OCI-LY3 (cell line): ENCODE data around the gene TMEM130.

Experiments
- H2AFZ ChIP-seq: fragments of 200-600, 300-600 bp; shearing (Covaris generic); 2 replicates; pipeline ENCODE4 v1.6.0; 2014; ENCODE audit warnings: antibody characterized with exemption, low read depth, low read length
- H3K27ac ChIP-seq: fragments of 200-600, 300-600 bp; sonication (generic); 2 replicates; pipeline ENCODE4 v1.5.1; 2014; ENCODE audit warnings: mild to moderate bottlenecking, low read length, moderate library complexity, mixed read lengths
- H3K27me3 ChIP-seq: fragments of 200-600, 300-600 bp; sonication (generic); 2 replicates; pipeline ENCODE4 v1.6.1; 2014; ENCODE audit warnings: low read depth, low read length, mixed read lengths
- H3K36me3 ChIP-seq: fragments of 200-600, 300-600 bp; sonication (generic); replicated peaks from 2 replicates; pipeline ENCODE3; 2014; ENCODE audit warnings: low read depth, low read length, mixed read lengths
- H3K4me1 ChIP-seq: fragments of 300-600, 200-600 bp; sonication (generic); 2 replicates; pipeline ENCODE4 v1.6.1; 2014; ENCODE audit warnings: low read length, mixed read lengths
- H3K4me2 ChIP-seq: fragments of 200-600, 300-600 bp; sonication (generic); 2 replicates; pipeline ENCODE4 v1.6.1; 2014; ENCODE audit warnings: low read length, mixed read lengths
- H3K4me3 ChIP-seq: fragments of 300-600, 200-600 bp; sonication (generic); 2 replicates; pipeline ENCODE4 v1.5.1; 2014; ENCODE audit warnings: antibody characterized with exemption, mild to moderate bottlenecking, low read length, moderate library complexity
- H3K79me2 ChIP-seq: fragments of 300-600, 200-600 bp; shearing (Covaris generic); 2 replicates; pipeline ENCODE4 v1.6.1; 2014; ENCODE audit warnings: mild to moderate bottlenecking, low read length, mixed read lengths
- H3K9ac ChIP-seq: fragments of 300-600, 200-600 bp; shearing (Covaris generic); 2 replicates; pipeline ENCODE4 v1.6.0; 2014; ENCODE audit warnings: mild to moderate bottlenecking, low read length, moderate library complexity
- H3K9me3 ChIP-seq: fragments of 200-600, 300-600 bp; shearing (Covaris generic); 2 replicates; pipeline ENCODE4 v1.6.1; 2014; ENCODE audit warnings: low read length, mixed read lengths; ENCODE audit not compliant: insufficient read depth
- H4K20me1 ChIP-seq: fragments of 200-600, 300-600 bp; sonication (generic); 2 replicates; pipeline ENCODE4 v1.6.1; 2016; ENCODE audit warnings: low read length, mixed read lengths; ENCODE audit not compliant: insufficient read depth
- EZH2phosphoT487 ChIP-seq: fragments of 200-600 bp; shearing (Covaris generic); IDR thresholded peaks from 2 replicates; pipeline ENCODE4 v1.6.1; 2018; ENCODE audit warnings: antibody characterized with exemption, mixed run types, low read depth
- TF ChIP-seq, protein P1 (sequence below): fragments of 200-600, 300-600 bp; sonication (generic); IDR thresholded peaks from 2 replicates; pipeline ENCODE4 v1.5.1; 2014; ENCODE audit warnings: antibody characterized with exemption, low read length, low read depth

TMEM130 gene

DNA sequence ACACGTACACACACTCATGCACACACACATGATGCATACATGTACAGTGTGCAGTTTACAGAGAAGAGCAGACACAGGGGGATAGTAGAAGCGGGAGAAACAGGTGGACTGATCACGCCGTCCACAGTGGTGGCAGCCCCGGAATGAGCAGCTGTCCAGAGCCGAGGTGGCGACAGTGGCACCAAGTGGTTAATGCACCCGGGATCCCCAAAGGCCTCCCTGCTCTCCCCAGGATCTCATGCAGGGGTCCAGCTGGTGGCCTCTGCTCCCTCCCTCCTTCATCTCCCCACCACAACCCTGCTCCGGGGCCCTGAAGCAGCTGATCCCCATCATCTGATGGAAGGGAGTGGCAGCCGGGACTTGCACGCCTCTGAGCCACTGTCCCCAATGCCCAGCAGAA, 29.7 kb downstream of the TMEM130 start:
- H2AFZ ChIP-seq: no peak overlapping the region
- TF ChIP-seq, protein P1, sequence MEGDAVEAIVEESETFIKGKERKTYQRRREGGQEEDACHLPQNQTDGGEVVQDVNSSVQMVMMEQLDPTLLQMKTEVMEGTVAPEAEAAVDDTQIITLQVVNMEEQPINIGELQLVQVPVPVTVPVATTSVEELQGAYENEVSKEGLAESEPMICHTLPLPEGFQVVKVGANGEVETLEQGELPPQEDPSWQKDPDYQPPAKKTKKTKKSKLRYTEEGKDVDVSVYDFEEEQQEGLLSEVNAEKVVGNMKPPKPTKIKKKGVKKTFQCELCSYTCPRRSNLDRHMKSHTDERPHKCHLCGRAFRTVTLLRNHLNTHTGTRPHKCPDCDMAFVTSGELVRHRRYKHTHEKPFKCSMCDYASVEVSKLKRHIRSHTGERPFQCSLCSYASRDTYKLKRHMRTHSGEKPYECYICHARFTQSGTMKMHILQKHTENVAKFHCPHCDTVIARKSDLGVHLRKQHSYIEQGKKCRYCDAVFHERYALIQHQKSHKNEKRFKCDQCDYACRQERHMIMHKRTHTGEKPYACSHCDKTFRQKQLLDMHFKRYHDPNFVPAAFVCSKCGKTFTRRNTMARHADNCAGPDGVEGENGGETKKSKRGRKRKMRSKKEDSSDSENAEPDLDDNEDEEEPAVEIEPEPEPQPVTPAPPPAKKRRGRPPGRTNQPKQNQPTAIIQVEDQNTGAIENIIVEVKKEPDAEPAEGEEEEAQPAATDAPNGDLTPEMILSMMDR: no peak
- TF ChIP-seq EZH2phosphoT487: no peak
- no peak overlapping the region for H3K9ac ChIP-seq
- peaks cover 13% of the 10 kb centered on the region; the same call in 1 of the 2 replicates for H3K27me3 ChIP-seq
- no peak overlapping the region for H3K27ac ChIP-seq
- H3K79me2 ChIP-seq: no peaks in the 10 kb centered on the region
- H3K9me3 ChIP-seq: no peaks in the 10 kb centered on the region
- no peaks in the 10 kb centered on the region for H3K36me3 ChIP-seq
- H4K20me1 ChIP-seq: no peaks in the 10 kb centered on the region
- no peak overlapping the region for H3K4me3 ChIP-seq
- H3K4me1 ChIP-seq: no peaks in the 10 kb centered on the region
- no peak overlapping the region for H3K4me2 ChIP-seq

DNA sequence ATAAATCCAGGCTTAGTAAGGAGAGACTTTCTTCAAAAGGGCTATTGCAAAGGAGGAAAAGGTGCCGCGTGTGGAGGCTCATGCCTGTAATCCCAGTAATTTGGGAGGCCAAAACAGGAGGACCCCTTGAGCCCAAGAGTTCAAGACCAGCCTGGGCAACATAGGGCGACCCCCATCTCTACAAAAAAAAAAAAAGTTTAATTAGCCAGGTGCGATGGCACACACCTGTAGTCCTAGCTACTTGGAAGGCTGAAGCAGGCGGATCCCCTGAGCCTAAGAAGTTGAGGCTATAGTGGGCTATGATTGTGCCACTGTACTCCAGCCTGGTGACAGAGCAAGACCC, 32.2 kb downstream of the TMEM130 start:
- Histone ChIP-seq H3K27ac (no peak overlapping the region), H2AFZ (no peak overlapping the region), H3K36me3 (no peaks in the 10 kb centered on the region)

DNA sequence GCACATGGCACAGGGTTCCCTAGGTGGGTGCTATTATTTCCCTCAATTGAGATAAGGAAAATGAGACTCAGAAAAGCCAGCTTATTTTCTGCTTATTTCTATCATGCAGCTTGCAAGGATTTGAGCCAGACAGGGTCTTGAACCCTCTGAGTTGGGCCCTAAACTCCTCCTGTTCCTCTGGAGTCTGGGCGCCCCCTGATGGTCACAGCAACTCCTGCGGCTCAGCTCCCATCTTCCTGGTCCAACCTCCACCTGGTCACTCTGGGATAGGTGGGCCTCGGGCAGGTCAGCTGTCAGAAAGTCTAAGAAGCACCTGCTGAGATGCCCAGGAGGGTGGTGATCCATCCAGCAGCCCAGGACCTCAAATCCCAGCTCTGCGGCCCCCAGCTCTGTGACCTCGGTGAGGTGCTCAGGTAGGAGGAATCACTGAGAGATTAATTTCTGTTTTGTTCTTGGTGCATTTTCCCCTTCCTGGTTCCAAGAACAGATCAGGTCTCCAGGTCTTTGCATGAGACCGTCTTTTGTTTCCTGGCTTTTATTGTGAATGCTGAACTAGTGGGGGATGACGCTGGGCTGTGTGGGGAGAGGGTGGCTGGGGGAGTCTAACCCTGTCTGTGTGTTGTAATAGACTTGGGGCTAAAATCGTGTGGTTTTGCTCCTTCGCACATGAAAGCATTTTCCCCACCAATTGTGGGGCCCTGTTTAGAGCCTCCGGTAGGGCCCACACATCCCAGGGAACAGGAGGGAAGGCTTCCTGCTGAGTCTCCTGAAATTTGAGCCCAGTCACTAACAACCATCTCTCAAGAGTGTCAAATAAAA, 32.8 kb downstream of the TMEM130 start:
- TF ChIP-seq, protein P1: peak; percentile 85
- no peak for TF ChIP-seq EZH2phosphoT487
- H3K9me3 ChIP-seq: no peaks in the 10 kb centered on the region
- H3K9ac ChIP-seq: no peak overlapping the region
- H3K27me3 ChIP-seq: peaks cover 22% of the 10 kb centered on the region
- no peaks in the 10 kb centered on the region for H4K20me1 ChIP-seq
- H3K4me3 ChIP-seq: no peak overlapping the region
- H3K36me3 ChIP-seq: no peaks in the 10 kb centered on the region
- H3K4me1 ChIP-seq: no peaks in the 10 kb centered on the region
- H3K27ac ChIP-seq: no peak overlapping the region
- no peak overlapping the region for H3K4me2 ChIP-seq
- H3K79me2 ChIP-seq: no peaks in the 10 kb centered on the region
- H2AFZ ChIP-seq: no peak overlapping the region

More for the DNA sequence above, 32.2 kb downstream of the TMEM130 start:
- Histone ChIP-seq H3K9me3 (no peaks in the 10 kb centered on the region), H4K20me1 (no peaks in the 10 kb centered on the region), H3K9ac (no peak overlapping the region), H3K27me3 (peaks cover 22% of the 10 kb centered on the region), H3K79me2 (no peaks in the 10 kb centered on the region), H3K4me3 (no peak overlapping the region), H3K4me1 (no peaks in the 10 kb centered on the region), H3K4me2 (no peak overlapping the region)
- no peak for TF ChIP-seq EZH2phosphoT487
- TF ChIP-seq, protein P1: no peak

DNA sequence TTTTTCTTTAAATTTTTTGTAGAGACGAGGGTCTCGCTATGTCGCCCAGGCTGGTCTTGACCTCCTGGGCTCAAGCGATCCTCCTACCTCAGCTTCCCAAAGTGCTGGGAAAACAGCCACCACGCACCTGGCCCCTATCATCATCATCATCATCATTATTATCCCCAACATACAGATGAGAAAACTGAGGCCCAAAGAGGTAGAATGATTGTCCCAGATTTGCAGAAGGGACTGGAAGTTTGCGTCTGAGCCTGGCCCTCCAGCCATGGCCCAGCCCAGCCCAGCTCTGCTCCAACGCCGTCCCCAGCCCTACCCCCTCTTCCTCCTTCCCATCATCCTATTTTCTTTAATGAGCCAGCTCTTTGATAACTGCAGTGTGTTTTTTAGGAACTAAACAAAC, 34.9 kb downstream of the TMEM130 start:
- no peaks in the 10 kb centered on the region for H3K36me3 ChIP-seq
- no peak overlapping the region for H3K4me2 ChIP-seq
- H3K4me1 ChIP-seq: no peaks in the 10 kb centered on the region
- no peak overlapping the region for H3K4me3 ChIP-seq
- H3K27ac ChIP-seq: no peak overlapping the region
- H3K9ac ChIP-seq: no peak overlapping the region
- TF ChIP-seq EZH2phosphoT487: no peak
- TF ChIP-seq, protein P1: no peak
- no peaks in the 10 kb centered on the region for H4K20me1 ChIP-seq
- H3K27me3 ChIP-seq: peaks cover 16% of the 10 kb centered on the region
- no peak overlapping the region for H2AFZ ChIP-seq
- H3K9me3 ChIP-seq: no peaks in the 10 kb centered on the region
- no peaks in the 10 kb centered on the region for H3K79me2 ChIP-seq
